ENCODE results near the gene ZC2HC1C. TPM values are rescaled to one million over a fixed set of nuclear protein-coding genes. Genes with fewer than 3 reads are reported as not detected.

ZC2HC1C gene
- total and polyA plus RNA-seq, 5 donors, result 6.9 to 10.8 (median 8.9) TPM

DNA sequence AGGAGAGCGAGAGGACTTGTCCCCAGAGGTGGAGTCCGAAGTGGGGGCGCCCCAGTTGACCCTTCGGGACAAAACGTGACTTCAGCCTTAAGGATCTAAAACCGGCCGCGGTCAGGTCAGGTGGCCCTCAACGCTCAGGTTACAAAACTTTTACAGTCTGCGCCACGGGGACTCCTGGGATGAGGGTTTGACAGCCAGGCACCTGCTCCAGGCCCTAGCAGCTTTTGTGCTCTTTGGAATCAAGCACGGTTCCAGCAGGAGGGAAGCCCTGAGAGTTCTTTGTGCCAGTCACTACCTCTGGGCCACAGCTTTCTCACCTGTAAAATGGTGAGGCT is 337 bp downstream of the ZC2HC1C start:
- Histone ChIP-seq H3K4me3 (ENCODE audit: low read length) (peak overlapping the region; percentile 43), H3K27ac (ENCODE audit: low read length) (peak overlapping the region; percentile 84), H3K27me3 (ENCODE audit: control insufficient read depth, insufficient read depth) (no peaks in the 10 kb centered on the region), H3K4me1 (ENCODE audit: control insufficient read depth, insufficient read depth, low read length) (peaks cover 4% of the 10 kb centered on the region), H3K9me3 (ENCODE audit: control insufficient read depth, low read length) (no peaks in the 10 kb centered on the region)
- no peak for DNase-seq
- intact Hi-C loops (cut with DNase I), result loop anchor here in 2 of 4 donors (10.0 kb wide), 2 partner anchors 55 to 65 kb away; partner anchors contain the start of gene EIF2B2 (in 1 of the 2)
- 29% methylated on average over 12 of the region's 12 CpGs for WGBS
- ATAC-seq, result peak; percentile 4 to 7

DNA sequence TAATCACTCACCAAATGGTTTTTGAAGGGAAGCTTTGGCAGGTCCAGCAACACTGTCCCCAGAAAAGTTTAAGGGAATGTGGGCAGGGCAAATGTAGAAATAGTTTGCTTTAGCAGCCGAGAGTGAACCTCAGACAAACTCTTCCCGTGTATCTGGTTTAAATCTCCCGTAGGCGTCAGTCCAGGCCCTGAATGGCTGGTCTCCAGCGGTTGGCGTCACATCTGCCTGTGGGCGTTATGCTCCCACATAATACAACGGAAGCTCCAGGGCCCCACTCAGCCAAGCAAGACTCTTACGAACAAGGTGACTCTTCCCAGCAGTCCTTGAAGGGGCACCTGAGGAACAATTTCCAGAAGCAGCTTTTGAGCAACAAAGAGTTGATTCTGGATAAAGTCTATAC is 942 bp downstream of the ZC2HC1C start:
- intact Hi-C loops (cut with DNase I), result loop anchor here in 1 of 4 donors (10.0 kb wide), 1 partner anchor 56 kb away; no protein-coding TSS in a partner anchor
- no peaks in the 10 kb centered on the region for H3K27me3 ChIP-seq (ENCODE audit: control insufficient read depth, insufficient read depth)
- peaks cover 4% of the 10 kb centered on the region for H3K4me1 ChIP-seq (ENCODE audit: control insufficient read depth, insufficient read depth, low read length)
- ATAC-seq (no peak), DNase-seq (peak in 1 of 3 donors; percentile 57)
- no peaks in the 10 kb centered on the region for H3K9me3 ChIP-seq (ENCODE audit: control insufficient read depth, low read length)
- 68% methylated on average over 9 of the region's 9 CpGs for whole genome bisulfite sequencing
- peak overlapping the region; percentile 84 for H3K27ac ChIP-seq (ENCODE audit: low read length)
- no peak overlapping the region for H3K4me3 ChIP-seq (ENCODE audit: low read length)

DNA sequence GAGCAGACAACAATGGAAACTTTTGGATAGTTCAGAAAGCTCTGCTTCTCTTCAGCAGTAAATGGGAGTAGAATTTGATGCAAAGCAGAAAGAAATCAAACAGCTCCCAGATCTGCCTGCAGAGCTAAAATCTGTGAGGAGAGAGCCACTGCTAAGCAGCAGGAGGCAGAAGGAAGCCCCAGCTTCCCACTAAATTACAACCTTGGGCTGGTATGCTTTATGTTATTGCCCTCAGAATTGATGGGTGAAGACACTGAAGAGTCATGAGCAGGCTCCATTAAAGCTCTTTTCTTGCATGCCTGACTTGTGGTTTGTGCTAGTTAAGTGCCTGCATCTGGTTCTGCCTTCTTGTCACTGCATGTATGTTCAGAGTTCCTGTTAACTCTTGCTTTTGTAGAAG is 8.4 kb downstream of the ZC2HC1C start:
- Histone ChIP-seq H3K4me1 (ENCODE audit: control insufficient read depth, insufficient read depth, low read length) (no peaks in the 10 kb centered on the region), H3K4me3 (ENCODE audit: low read length) (no peak overlapping the region), H3K9me3 (ENCODE audit: control insufficient read depth, low read length) (no peaks in the 10 kb centered on the region), H3K27me3 (ENCODE audit: control insufficient read depth, insufficient read depth) (no peaks in the 10 kb centered on the region), H3K27ac (ENCODE audit: low read length) (no peak overlapping the region)
- intact Hi-C loops (cut with DNase I), result loop anchor here in 1 of 4 donors (10.0 kb wide), 1 partner anchor 63 kb away; no protein-coding TSS in a partner anchor
- ATAC-seq (no peak), DNase-seq (no peak)

DNA sequence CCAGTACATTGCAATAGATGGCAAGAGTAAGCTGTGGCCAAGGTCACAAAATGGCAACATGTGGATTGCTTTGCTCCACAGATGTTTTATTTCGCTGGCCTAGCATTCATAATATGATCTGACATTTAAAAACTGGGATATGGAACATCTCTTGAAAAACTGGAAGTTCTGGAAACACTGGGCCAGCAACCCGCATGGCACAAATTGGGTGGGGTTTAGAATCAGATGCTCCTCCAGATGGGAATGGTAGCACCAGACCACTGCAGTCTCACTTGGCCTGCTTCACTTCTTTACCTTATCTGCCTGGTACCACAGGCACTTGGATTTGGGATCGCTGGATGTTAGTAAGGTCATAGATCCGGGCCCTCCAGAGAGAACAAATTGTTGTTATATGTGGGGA is 10.1 kb downstream of the ZC2HC1C start:
- intact Hi-C loops (cut with DNase I), result loop anchor here in 1 of 4 donors (10.0 kb wide), 1 partner anchor 65 kb away; no protein-coding TSS in a partner anchor
- no peak for DNase-seq
- Histone ChIP-seq H3K4me3 (ENCODE audit: low read length) (no peak overlapping the region), H3K27me3 (ENCODE audit: control insufficient read depth, insufficient read depth) (no peaks in the 10 kb centered on the region), H3K9me3 (ENCODE audit: control insufficient read depth, low read length) (no peaks in the 10 kb centered on the region), H3K27ac (ENCODE audit: low read length) (no peak overlapping the region), H3K4me1 (ENCODE audit: control insufficient read depth, insufficient read depth, low read length) (no peaks in the 10 kb centered on the region)
- WGBS, result 71% methylated on average over 4 of the region's 4 CpGs
- no peak for ATAC-seq

DNA sequence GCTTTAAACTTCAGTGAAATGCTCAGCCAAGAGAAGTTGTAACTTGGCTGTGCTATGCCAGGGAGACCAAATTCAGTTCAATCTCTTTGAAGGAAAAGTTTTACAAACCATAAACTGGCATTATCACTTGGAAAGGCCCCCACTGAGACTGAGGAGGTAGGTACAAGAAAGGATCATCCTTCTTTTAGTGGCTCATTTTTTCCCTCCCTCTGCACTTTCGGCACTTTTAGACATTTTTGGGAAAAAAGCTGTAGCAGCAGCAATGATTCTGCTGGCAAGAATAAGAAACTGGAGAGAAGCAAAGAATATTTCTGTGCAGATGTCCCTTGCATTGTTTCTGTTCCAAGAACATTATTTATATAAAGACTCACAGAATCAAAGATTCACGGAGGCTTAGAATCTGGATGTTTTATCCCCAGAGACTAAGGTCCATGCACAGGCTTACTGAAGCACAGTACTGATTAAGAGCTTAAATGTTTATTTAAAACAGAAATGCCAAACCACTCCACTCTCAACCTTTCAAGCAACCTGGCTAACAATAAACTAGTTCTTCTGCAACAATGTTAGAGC is 12.3 kb downstream of the ZC2HC1C start:
- no peaks in the 10 kb centered on the region for H3K4me1 ChIP-seq (ENCODE audit: control insufficient read depth, insufficient read depth, low read length)
- ATAC-seq, result no peak
- H3K9me3 ChIP-seq (ENCODE audit: control insufficient read depth, low read length), result no peaks in the 10 kb centered on the region
- no peak overlapping the region for H3K4me3 ChIP-seq (ENCODE audit: low read length)
- H3K27me3 ChIP-seq (ENCODE audit: control insufficient read depth, insufficient read depth), result no peaks in the 10 kb centered on the region
- DNase-seq, result no peak
- intact Hi-C loops (cut with DNase I), result loop anchor here in 1 of 4 donors (10.0 kb wide), 1 partner anchor 137 kb away; no protein-coding TSS in a partner anchor
- no peak overlapping the region for H3K27ac ChIP-seq (ENCODE audit: low read length)
- 54% methylated on average over 2 of the region's 2 CpGs for WGBS

DNA sequence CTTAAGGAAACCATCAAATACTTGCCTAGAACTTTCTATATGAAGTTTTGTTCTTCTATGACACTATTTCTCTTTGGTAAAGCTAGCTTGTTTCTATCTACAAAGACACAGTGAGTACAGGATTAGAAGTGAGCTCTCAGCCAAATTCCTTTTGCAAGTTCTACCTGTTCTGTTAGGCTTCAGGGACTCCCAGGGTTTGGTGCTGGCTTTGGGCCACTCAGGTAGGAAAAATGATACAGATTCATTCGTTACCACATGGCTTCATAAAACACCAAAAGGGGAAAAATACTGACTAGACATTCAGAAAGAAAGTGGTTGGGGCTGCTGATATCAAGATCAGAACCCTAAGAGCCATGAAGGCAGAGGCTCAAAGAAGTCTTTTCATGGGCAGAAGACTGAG is 13.8 kb downstream of the ZC2HC1C start:
- 95% methylated on average over 1 of the region's 1 CpG for WGBS
- intact Hi-C loops (cut with DNase I), result loop anchor here in 1 of 4 donors (10.0 kb wide), 1 partner anchor 138 kb away; no protein-coding TSS in a partner anchor
- no peaks in the 10 kb centered on the region for H3K4me1 ChIP-seq (ENCODE audit: control insufficient read depth, insufficient read depth, low read length)
- no peaks in the 10 kb centered on the region for H3K9me3 ChIP-seq (ENCODE audit: control insufficient read depth, low read length)
- H3K4me3 ChIP-seq (ENCODE audit: low read length), result no peak overlapping the region
- no peaks in the 10 kb centered on the region for H3K27me3 ChIP-seq (ENCODE audit: control insufficient read depth, insufficient read depth)
- H3K27ac ChIP-seq (ENCODE audit: low read length), result no peak overlapping the region
- no peak for DNase-seq
- no peak for ATAC-seq

DNA sequence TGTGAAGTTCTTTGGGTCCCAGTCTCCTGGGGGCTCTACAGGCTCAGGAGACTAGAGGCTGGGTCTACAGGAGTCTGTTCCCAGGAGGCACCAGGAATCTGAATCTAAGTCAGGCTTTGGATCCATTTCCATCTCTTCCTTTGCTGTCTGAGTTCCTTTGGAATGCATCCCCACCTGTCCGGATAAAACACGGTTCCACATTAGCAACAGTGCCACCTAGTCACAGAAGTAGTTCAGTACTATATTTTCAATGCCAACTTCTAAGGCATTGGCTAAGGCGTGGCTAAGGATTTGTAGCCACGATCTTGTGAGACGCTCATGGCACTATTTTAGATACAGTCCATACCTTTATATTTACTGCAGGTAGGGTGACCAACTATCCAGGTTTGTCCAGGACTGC is 15.1 kb downstream of the ZC2HC1C start:
- 63% methylated on average over 5 of the region's 5 CpGs for whole genome bisulfite sequencing
- no peaks in the 10 kb centered on the region for H3K27me3 ChIP-seq (ENCODE audit: control insufficient read depth, insufficient read depth)

DNA sequence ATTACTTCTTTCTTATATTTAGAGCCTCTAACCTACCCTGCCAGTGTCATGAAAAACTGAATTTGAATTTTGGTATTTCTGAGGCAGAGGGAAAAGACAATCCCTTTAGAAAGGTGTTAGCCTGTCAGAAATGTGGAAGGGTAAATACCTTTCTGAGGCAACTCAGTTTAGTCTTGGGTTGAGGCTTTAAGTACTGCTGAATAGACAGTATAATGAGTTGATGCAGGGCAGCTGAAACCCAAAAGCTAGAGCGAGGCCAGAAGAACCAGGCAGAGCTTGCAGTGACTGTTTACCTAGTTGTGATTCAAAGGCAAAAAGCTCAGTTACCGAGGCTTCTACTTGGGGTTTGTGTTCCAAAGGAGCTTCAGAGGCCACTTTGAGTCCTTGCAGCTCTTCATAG is 18.7 kb downstream of the ZC2HC1C start:
- Histone ChIP-seq H3K9me3 (ENCODE audit: control insufficient read depth, low read length) (no peaks in the 10 kb centered on the region), H3K27ac (ENCODE audit: low read length) (no peak overlapping the region), H3K4me1 (ENCODE audit: control insufficient read depth, insufficient read depth, low read length) (no peaks in the 10 kb centered on the region), H3K4me3 (ENCODE audit: low read length) (no peak overlapping the region), H3K27me3 (ENCODE audit: control insufficient read depth, insufficient read depth) (no peaks in the 10 kb centered on the region)
- WGBS, result 90% methylated on average over 2 of the region's 2 CpGs
- intact Hi-C loops (cut with DNase I), result loop anchor here in 3 of 4 donors (2.0 to 10.0 kb wide), 6 partner anchors 141 to 226 kb away; no protein-coding TSS in a partner anchor
- DNase-seq (no peak), ATAC-seq (no peak)

More for the DNA sequence above, 15.1 kb downstream of the ZC2HC1C start:
- intact Hi-C loops (cut with DNase I), result loop anchor here in 1 of 4 donors (10.0 kb wide), 1 partner anchor 140 kb away; no protein-coding TSS in a partner anchor
- no peaks in the 10 kb centered on the region for H3K4me1 ChIP-seq (ENCODE audit: control insufficient read depth, insufficient read depth, low read length)
- no peak for DNase-seq
- ATAC-seq, result no peak
- H3K4me3 ChIP-seq (ENCODE audit: low read length), result no peak overlapping the region
- no peak overlapping the region for H3K27ac ChIP-seq (ENCODE audit: low read length)
- H3K9me3 ChIP-seq (ENCODE audit: control insufficient read depth, low read length), result no peaks in the 10 kb centered on the region

DNA sequence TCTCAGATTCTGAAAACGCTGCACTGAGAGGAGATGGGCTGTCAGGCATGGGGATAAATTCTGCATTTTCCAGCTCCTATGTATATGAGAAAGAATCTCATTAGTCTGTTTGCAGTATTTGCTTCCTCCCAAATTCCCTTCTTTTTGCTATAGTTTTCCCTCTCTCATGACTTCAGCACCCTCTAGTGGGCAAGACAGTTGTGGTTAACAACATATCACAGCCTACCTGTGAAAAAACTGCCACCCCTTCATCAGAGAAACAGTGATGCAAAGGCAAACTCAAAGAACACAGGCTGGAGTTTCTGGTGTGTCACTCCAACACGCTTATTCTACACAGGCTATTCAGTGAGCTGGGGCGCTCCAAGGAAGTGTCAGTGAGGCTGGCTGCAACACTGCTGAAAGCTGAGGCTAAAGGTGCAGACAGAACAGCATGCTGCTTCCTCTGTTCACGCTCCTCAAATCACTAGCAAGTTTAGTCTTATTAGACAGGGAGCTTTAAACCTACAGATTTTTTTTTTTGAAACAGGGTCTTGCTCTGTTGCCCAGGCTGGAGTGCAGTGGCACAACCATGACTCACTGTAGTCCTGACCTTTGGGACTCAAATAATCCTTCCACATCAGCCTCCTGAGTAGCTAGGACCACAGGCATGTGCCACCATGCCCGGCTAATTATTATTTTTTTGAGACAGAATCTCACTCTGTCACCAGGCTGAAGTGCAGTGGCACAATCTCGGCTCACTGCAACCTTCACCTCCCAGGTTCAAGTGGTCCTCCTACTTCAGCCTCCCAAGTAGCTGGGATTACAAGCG is 19.3 kb downstream of the ZC2HC1C start:
- H3K4me3 ChIP-seq (ENCODE audit: low read length), result no peak overlapping the region
- DNase-seq (no peak), ATAC-seq (peak; percentile 67 to 79)
- no peaks in the 10 kb centered on the region for H3K27me3 ChIP-seq (ENCODE audit: control insufficient read depth, insufficient read depth)
- H3K27ac ChIP-seq (ENCODE audit: low read length), result no peak overlapping the region
- WGBS, result 69% methylated on average over 7 of the region's 7 CpGs
- no peaks in the 10 kb centered on the region for H3K9me3 ChIP-seq (ENCODE audit: control insufficient read depth, low read length)
- no peaks in the 10 kb centered on the region for H3K4me1 ChIP-seq (ENCODE audit: control insufficient read depth, insufficient read depth, low read length)
- intact Hi-C loops (cut with DNase I), result loop anchor here in 3 of 4 donors (2.0 to 10.0 kb wide), 6 partner anchors 141 to 226 kb away; no protein-coding TSS in a partner anchor

DNA sequence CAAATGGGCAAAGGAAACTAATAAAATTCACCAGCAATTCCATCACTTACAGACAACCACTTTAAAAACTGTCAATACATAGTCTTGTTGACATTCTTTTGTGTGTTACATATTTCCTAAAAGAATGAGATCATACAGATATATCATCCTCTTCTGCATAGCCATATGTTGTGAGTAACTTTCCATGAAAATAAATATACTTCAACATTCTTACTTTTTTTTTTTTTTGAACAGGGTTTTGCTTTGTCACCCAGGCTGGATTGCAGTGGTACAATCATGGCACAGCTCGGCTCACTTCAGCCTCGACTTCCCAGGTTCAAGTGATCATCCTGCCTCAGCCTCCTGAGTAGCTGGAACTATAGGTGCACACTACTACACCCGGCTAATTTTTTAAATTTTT is 20.9 kb downstream of the ZC2HC1C start:
- no peak for ATAC-seq
- no peaks in the 10 kb centered on the region for H3K27me3 ChIP-seq (ENCODE audit: control insufficient read depth, insufficient read depth)
- intact Hi-C loops (cut with DNase I), result loop anchor here in 1 of 4 donors (10.0 kb wide), 1 partner anchor 176 kb away; no protein-coding TSS in a partner anchor

DNA sequence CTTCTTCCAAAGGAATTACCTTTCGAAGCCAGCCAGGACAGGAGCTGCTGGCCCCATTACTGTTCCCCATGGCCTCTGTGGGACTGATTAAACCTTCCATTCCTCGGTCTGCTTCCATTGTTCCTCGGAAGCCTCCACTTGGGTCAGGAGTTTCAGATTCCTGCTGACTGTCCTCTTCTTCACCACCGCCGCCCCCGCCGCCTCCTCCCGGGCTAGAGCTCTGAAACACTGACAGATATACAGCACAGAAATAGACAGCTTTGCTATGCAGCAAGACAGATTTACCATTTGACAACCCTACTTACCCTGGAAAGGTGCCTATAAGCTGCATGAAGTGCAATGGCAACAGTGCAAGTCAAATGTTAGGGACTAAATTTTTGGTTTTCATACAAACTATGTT is 21.8 kb downstream of the ZC2HC1C start:
- 81% methylated on average over 8 of the region's 8 CpGs for WGBS
- intact Hi-C loops (cut with DNase I), result loop anchor here in 1 of 4 donors (10.0 kb wide), 1 partner anchor 176 kb away; no protein-coding TSS in a partner anchor
- DNase-seq, result no peak

More for the DNA sequence above, 20.9 kb downstream of the ZC2HC1C start:
- Histone ChIP-seq H3K27ac (ENCODE audit: low read length) (no peak overlapping the region), H3K4me3 (ENCODE audit: low read length) (no peak overlapping the region), H3K9me3 (ENCODE audit: control insufficient read depth, low read length) (no peaks in the 10 kb centered on the region), H3K4me1 (ENCODE audit: control insufficient read depth, insufficient read depth, low read length) (no peaks in the 10 kb centered on the region)
- 92% methylated on average over 3 of the region's 3 CpGs for WGBS
- no peak for DNase-seq

More for the DNA sequence above, 21.8 kb downstream of the ZC2HC1C start:
- no peak for ATAC-seq
- Histone ChIP-seq H3K27ac (ENCODE audit: low read length) (no peak overlapping the region), H3K4me3 (ENCODE audit: low read length) (no peak overlapping the region), H3K9me3 (ENCODE audit: control insufficient read depth, low read length) (no peaks in the 10 kb centered on the region), H3K27me3 (ENCODE audit: control insufficient read depth, insufficient read depth) (no peaks in the 10 kb centered on the region), H3K4me1 (ENCODE audit: control insufficient read depth, insufficient read depth, low read length) (no peaks in the 10 kb centered on the region)
